NCI-H1694 (cell line): ENCODE results near the gene TIMM13.
A peak's percentile ranks its signal among the peaks of the same experiment; 100 is the strongest.
"Not testable (repeated sequence)": the region's sequence is repeated elsewhere in the genome, so short reads cannot be mapped to it uniquely, and the experiment has no call there.

Source experiments
- DNase-seq: peaks from one replicate; lab custom pipeline; 2025; lab: John Stamatoyannopoulos, UW

Gene TIMM13

DNA sequence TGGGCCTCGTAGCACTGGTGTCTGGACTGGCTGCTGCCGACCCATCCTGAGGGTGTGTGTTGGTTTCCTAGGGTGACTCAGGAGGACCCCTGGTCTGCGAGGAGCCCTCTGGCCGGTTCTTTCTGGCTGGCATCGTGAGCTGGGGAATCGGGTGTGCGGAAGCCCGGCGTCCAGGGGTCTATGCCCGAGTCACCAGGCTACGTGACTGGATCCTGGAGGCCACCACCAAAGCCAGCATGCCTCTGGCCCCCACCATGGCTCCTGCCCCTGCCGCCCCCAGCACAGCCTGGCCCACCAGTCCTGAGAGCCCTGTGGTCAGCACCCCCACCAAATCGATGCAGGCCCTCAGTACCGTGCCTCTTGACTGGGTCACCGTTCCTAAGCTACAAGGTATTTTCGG is 13.8 kb downstream of the TIMM13 start:
- no peak for DNase-seq

DNA sequence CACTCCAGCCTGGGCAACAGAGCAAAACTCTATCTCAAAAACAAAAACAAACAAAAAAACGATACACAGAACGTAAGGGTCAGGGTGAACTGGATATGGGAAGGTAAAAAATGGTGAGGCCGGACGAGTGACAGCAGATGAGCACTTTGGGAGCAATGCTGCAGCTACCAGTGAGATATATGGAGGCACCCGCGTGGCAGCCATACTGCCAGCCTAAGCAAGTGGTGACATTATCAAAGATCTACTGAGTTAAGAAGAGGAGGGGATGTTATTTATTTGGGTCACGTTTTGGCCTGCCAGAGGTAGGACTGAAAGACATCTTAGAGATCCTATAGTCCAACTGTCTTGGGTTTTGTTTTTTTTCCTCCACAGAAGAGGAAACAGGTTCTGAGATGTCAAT is 14.2 kb downstream of the TIMM13 start:
- DNase-seq, result no peak

DNA sequence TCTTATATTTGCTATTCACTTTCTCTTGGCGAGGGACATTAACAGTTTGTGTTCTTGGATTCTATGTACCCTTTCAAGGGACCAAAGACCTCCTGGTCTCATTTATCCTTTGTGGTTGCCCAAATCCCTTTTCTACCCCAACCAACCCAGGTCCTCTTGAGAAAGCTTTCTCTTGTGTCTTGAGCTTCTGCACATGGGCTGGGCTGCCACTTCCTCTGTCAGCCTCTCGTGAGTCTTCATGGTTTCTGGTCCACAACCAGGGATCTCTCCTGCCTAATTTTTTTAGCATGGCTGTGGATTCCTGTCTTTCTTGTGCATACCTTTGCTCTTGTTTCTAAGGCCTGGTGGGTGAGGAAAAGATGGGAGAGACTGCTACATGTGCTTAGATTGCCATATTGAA is 14.9 kb downstream of the TIMM13 start:
- no peak for DNase-seq

DNA sequence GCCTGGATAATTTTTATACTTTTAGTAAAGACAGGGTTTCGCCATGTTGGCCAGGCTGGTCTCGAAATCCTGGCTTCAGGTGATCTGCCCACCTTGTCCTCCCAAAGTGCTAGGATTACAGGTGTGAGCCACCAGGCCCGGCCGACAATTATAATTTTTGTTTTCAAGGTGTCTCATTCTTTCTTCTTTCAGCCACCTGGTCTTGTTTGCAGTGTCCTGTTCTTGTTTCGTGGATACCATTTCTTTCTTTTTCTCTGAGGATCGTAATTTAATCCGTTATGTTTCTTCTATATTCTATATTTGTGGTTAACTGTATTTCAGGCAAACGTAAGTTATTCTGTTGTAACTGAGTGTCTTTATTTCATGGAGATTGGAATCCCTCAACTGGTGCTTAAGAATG is 15.7 kb downstream of the TIMM13 start:
- DNase-seq, result no peak

DNA sequence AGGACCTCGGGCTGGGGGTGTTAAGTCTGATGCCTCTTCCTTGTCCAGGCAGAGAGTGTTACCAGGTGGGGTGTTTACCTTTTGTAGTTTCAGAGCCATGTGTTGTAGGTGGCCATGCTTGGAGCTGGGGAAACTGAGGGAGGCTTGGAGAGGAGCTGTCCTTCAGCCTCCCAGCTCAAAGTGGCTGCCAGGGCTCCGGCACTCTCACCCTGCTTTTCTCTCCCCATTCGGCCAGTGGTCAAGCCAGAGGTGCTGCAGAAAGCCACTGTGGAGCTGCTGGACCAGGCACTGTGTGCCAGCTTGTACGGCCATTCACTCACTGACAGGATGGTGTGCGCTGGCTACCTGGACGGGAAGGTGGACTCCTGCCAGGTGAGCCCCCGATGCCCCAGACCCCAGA is 17.4 kb downstream of the TIMM13 start:
- no peak for DNase-seq

DNA sequence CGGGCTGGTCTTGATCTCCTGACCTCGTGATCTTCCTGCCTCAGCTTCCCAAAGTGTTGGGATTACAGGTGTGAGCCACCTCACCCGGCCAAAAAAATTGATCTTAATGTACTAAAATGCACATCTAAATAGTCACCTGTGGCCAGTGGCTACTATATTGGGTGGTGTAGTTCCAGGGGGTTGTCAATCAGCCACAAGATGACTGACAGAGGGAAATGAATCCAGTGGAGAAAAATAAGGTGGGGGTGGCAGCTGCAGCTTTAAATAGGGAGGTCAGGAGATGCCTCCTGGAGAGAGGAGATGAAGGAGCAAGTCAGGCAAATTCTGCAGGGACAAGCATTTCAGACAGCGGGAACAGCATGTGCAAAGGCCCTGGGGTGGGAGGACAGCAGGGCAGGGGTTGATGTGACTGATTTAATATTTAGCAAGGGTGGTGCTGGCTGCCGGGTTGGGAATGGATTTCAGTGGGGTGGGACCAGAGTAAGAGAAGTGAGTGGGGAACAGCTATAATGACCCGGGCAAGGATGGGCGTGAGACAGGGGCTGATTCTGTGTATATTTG is 18.0 kb downstream of the TIMM13 start:
- DNase-seq, result no peak

DNA sequence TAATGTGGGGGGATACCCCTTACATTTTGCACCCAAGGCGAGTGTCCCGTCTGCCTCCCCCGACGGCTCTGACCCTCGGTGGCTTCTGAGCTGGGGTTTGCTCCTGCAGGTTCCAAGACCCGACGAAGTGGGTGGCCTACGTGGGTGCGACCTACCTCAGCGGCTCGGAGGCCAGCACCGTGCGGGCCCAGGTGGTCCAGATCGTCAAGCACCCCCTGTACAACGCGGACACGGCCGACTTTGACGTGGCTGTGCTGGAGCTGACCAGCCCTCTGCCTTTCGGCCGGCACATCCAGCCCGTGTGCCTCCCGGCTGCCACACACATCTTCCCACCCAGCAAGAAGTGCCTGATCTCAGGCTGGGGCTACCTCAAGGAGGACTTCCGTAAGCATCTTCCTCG is 19.1 kb downstream of the TIMM13 start:
- no peak for DNase-seq

DNA sequence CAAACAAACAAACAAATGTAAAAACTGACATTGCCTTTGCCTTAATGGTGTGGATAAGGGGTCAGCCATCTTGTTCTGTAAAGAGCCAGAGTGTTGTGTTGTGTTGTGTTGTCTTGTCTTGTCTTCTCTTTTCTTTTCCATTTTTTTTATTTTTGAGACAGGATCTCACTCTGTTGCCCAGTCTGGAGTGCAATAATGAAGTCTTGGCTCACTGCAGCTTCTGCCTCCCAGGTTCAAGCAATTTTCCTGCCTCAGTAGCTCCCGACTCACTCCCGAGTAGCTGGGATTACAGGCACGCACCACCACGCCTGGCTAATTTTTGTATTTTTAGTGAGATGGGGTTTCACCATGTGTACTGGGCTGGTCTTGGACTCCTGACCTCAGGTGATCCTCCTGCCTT is 27.8 kb downstream of the TIMM13 start:
- DNase-seq, result no peak

DNA sequence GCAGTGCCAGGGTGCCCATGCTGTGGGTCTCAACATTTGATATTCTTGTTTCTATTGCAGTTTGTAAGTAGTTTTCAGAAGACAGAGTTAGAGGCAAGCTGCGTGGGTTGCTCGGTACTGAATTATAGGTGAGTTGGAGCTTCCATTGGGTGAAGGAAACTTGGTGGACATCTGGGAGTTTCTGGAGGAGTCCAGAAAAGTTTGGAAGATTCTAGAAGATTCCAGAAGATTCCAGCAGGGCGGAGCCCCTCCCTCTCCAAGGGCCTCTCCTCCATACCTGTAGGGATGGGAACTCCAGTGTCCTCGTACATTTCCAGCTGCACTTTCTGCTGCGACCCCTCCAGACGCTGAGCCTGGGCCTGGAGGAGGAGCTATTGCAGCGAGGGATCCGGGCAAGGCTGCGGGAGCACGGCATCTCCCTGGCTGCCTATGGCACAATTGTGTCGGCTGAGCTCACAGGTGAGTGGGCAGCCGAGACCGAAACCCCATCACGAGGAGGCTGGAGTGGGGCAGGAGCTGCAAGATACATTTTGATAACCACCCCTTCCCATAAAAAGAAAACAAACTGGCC is 28.6 kb downstream of the TIMM13 start:
- DNase-seq, result no peak

DNA sequence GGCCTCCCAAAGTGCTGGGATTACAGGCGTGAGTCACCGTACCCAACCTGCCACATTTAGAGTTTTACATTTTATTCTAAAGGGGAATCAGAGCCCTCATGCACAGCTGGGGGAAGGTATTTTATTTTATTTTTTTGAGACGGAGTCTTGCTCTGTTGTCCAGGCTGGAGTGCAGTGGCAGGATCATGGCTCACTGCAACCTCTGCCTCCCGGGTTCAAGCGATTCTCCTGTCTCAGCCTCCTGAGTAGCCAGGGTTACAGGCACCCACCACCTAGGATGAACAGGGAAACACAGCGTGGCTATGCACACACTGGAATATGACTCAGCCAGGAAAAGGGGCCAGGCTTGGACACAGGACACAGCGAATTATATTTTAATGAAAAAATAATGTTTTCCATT is 30.2 kb downstream of the TIMM13 start:
- DNase-seq, result not testable (repeated sequence)

DNA sequence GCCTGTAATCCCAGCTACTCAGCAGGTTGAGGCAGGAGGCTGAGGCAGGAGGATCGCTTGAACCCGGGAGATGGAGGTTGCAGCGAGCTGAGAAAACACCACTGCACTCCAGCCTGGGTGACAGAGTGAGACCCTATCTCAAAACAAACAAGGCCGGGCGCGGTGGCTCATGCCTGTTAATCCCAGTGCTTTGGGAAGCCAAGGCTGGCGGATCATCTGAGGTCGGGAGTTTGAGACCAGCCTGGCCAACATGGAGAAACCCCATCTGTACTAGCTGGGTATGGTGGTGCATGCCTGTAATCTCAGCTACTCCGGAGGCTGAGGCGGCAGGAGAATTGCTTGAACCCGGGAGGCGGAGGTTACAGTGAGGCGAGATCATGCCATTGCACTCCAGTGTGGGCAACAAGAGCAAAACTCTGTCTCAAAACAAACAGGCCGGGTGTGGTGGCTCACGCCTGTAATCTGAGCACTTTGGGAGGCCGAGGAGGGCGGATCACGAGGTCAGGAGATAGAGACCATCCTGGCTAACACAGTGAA is 32.0 kb downstream of the TIMM13 start:
- not testable (repeated sequence) for DNase-seq

DNA sequence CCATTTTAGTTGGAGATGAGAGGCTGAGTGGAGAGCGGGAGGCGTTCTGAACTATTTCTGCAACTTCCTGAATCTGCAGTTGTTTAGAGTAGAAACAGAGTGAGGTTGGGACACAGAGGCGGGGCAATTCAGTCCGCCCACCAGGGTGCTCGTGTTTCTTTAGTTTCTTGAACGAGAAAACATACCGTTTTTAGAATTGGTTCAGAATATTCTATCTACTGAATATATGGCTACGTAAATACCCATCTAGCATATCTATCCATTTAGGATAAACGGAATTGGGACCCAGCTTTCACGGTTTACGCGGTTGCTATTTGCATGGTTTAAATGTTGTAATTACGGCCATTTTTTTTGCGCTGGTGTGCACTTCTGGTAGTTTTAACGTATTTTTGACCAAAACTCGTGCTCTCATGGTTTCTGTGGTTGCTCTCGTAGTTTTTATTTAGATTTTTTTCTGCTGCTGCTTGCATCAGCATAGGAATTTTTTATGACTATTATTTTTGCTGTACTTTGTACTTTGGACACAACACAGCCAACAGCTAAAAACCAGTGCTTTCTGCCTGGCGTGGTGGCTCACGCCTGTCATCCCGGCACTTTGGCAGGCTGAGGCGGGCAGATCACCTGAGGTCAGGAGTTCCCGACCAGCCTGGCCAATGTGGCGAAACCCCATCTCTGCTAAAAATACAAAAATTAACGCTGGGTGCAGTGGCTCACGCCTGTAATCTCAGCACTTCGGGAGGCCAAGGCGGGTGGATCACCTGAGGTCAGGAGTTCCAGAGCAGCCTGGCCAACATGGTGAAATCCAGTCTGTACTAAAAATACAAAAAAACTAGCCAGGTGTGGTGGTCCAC is 32.7 kb downstream of the TIMM13 start:
- no peak for DNase-seq

DNA sequence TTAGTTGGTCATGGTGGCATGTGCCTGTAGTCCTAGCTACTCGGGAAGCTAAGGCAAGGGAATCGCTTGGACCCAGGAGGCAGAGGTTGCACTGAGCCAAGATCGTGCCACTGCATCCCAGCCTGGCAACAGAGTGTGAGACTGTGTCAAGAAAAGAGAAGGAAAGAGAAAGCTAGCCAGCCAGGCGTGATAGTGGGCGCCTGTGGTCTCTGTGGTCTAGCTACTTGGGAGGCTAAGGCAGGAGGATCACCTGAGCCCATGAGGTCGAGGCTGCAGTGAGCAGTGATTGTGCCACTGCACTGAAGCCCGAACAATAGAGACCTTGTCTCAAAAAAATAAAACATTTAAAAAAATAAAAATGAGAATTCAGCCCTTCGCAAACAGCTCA is 33.3 kb downstream of the TIMM13 start:
- DNase-seq, result no peak

DNA sequence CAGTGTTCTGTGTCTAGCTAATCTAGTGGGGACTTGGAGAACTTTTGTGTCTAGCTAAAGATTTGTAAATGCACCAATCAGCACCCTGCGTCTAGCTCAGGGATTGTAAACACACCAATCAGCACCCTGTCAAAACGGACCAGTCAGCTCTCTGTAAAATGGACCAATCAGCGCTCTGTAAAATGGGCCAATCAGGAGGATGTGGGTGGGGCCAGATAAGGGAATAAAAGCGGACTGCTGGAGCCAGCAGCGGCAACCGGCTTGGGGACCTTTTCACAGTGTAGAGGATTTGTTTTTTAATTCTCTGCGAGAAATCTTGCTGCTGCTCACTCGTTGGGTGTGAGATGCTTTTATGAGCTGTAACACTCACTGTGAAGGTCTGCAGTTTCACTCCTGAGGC is 34.5 kb downstream of the TIMM13 start:
- not testable (repeated sequence) for DNase-seq

DNA sequence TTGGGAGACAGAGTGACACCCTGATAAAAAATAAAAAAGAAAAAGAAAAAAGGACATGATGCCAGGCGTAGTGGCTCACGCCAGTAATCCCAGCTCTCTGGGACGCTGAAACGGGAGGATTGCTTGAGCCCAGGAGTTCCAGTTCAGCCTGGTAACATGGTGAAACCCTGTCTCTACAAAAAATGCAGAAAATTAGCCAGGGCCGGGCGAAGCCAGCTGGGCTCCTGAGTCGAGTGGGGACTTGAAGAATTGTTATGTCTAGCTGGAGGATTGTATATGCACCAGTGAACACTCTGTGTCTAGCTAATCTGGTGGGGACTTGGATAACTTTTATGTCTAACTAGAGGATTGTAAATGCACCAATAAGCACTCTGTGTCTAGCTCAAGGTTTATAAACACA is 35.0 kb downstream of the TIMM13 start:
- no peak for DNase-seq

DNA sequence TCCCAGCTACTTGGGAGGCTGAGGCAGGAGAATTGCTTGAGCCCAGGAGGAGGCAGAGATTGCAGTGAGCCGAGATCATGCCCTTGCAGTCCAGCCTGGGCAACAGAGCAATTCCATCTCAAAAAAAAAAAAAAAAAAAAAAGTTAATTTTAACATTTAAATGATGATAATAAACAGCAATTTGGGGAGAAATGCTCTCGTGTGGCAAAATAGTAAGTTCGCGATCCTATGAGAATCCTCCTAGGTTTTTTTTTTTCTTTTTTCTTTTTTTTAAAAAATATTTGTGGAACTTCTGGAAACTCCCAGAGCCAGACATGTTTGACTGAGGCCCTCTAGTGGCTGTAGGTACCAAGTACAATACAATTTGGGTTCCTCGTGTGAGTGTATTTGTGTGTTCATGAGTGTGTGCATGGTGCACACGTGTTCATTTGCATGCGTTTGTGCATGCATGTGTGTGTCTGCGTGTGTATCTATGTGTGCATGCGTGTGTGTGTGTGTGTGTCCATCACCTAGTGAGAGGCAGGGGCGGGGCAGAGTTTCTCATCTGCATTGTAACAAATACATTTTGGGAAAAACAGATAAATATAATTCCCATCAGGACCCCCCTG is 36.2 kb downstream of the TIMM13 start:
- DNase-seq, result peak; percentile 30

DNA sequence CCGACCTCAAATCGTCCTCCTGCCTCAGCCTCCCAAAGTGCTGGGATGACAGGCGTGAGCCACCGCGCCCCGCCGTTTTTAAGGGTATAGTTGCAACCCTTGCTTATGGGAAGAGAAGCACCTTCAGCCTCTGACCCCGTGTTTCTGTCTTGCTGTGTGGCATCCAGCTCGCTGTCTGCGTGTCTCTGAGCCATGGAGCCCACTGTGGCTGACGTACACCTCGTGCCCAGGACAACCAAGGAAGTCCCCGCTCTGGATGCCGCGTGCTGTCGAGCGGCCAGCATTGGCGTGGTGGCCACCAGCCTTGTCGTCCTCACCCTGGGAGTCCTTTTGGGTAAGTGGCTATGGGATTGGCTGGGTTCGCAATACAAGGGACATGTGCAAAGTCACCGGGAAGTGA is 37.8 kb downstream of the TIMM13 start:
- DNase-seq, result no peak

DNA sequence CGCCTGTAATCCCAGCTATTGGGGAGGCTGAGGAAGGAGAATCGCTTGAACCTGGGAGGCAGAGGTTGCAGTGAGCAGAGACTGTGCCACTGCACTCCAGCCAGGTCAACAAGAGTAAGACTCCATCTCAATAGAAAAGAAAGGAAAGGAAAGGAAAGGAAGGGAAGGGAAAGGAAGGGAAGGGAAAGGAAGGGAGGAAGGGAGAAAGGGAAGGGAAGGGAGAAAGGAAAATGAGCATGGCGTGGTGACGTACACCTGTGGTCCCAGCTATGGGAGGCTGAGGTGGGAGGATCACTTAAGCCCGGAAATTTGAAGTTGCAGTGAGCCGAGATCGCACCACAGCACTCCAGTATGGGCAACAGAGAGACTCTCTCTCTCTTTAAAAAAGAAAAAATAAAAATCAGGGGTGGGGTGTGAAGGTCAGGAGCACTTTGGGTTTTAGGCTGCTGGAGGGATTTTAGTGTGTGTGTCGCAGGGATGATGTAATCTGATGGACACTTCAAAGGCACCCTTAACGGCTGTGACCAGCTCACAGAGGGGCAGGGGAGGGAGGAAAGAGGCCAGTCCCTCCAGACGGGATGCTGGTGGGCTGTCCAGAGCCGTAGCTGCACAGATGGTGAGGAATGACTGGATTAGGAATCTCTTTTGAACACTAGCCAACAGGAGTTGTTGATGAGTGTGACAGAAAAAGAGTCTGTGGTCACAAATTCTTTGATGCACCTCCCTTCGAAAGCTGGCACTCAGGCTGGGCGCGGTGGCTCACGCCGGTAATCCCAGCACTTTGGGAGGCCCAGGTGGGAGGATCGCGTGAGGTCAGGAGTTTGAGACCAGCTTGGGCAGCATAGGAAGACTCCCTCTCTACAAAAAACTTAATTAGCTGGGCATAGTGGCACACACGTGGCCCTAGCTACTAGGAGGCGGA is 39.8 kb downstream of the TIMM13 start:
- no peak for DNase-seq

DNA sequence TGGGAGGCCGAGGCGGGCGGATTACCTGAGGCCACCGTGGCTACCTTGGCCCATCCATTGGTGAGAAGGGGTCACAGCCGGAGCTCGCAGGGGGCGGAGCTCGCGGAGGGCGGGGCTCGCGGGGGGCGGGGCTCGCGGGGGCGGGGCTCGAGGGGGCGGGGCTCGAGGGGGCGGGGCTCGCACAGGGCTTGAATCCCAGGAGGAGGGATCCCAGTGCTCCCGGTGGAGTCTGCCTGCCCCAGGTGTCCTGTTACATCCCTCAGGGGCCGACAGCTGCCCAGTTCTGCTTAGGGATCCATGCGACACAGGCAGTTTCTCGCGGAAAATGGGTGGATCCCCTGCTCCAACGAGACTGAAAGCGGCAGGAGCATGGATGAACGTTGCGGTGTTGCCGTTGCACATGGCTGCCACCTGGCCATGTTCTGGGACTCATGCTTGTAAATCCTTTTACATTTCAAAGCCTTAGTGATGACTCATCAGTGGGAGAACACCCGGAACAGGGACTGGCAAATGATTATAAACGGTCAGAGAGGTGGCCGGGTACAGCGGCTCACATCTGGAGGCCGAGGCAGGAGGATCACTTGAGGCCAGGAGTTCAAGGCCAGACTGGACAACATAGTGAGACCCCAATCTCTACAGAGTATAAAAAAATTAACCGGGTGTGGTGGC is 42.2 kb downstream of the TIMM13 start:
- no peak for DNase-seq

DNA sequence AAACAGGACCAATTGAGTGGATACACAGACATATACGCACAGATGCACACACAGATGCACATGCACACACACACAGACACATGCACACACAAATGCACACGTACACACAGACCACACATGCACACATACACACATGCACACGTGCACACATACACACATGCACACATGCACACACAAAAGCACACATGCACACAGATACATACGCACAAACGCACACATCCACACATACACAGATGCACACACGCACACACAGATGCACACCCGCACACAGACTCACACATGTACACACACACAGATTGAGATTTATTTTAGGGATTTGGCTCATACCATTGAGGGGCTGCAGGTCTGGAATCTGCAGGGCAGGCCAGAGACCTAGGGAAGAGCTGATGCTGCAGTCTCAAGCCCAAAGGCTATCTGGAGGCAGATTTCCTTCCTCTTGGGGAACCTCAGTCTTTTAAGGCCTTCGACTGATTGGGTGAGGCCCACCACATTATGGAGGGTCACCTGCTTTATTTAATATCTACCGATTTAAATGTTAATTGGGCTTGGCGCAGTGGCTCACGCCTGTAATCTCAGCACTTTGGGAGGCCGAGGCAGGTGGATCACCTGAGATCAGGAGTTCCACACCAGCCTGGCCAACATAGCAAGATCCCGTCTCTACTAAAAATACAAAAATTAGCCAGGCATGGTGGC is 44.7 kb downstream of the TIMM13 start:
- no peak for DNase-seq
